Measurements from ENCODE around the gene FAM83G.
"Not testable (repeated sequence)": the region's sequence is repeated elsewhere in the genome, so short reads cannot be mapped to it uniquely, and the experiment has no call there.

The FAM83G gene

GRCh38 chr17:18951941-18952842 is 52.4 kb downstream of the FAM83G start, which contains the start of gene SLC5A10:
Gene SLC5A10, plus strand, starts transcription at chr17:18952165. Its CDS starts 41 bp downstream, at chr17:18952206.
- no peak for DNase-seq (ENCODE audit: low read depth in 2 of 2)

GRCh38 chr17:18950944-18951905 is 53.3 kb downstream of the FAM83G start:
- no peak for DNase-seq (ENCODE audit: low read depth in 2 of 2)

- no peak for DNase-seq (ENCODE audit: low read depth in 2 of 2)
These were observed 54.2 kb downstream of the FAM83G start for GRCh38 chr17:18950346-18950745.

- no peak for DNase-seq (ENCODE audit: low read depth in 2 of 2)
These were observed 55.0 kb downstream of the FAM83G start for GRCh38 chr17:18949566-18949965.

DNA sequence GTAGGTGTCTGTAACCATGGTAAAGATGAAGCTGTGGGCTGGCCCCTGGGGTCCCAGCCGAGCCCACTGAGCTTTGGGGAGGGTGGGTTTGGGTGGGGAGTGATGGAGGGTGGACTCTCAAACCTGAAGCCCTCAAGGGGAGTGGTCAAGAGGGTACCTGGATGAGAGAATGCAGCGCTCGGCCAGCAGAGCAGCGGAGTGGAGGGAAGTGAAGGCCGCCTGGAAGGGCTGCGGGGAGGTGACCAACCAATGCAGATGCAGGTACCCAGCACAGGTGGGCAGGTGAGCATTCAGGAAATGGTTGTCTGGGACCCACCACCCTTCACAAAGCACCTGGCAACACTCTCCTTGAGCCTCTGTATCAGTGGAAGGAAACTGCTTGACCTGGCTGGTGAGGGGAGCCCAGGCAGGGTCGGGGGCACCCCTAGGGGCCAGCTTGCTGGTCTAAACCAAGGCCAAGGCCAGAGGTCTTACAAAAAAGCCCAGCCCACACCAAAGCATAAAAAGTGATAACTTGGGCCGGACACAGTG is 56.0 kb downstream of the FAM83G start:
- DNase-seq (ENCODE audit: low read depth in 2 of 2) = no peak

- DNase-seq (ENCODE audit: low read depth in 2 of 2) = no peak
These were observed 56.7 kb downstream of the FAM83G start for GRCh38 chr17:18947866-18948265.

GRCh38 chr17:18946536-18946935 is 58.0 kb downstream of the FAM83G start:
- DNase-seq (ENCODE audit: low read depth in 2 of 2) = no peak

DNA sequence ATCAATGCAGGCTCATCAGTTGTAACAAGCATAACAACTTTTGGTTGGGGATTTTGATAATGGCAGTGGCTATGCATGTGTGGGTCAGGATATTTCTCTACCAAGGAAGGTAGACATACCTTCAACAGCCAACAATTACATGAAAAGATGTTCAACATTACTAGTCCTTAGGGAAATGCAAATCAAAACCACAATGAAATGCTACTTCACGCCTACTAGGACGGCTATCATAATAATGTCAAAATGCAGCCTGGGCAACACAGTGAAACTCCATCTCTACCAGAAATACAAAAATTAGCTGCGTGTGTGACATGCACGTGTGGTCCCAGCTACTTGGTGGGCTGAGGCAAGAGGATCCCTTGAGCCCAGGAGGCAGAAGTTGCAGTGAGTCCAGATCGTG is 59.9 kb downstream of the FAM83G start:
- DNase-seq (ENCODE audit: low read depth in 2 of 2) = no peak

GRCh38 chr17:18938692-18939023 is 65.9 kb downstream of the FAM83G start:
- no peak for DNase-seq (ENCODE audit: low read depth in 2 of 2)

- DNase-seq (ENCODE audit: low read depth in 2 of 2) = no peak
These were observed 66.4 kb downstream of the FAM83G start for GRCh38 chr17:18937981-18938691.

DNA sequence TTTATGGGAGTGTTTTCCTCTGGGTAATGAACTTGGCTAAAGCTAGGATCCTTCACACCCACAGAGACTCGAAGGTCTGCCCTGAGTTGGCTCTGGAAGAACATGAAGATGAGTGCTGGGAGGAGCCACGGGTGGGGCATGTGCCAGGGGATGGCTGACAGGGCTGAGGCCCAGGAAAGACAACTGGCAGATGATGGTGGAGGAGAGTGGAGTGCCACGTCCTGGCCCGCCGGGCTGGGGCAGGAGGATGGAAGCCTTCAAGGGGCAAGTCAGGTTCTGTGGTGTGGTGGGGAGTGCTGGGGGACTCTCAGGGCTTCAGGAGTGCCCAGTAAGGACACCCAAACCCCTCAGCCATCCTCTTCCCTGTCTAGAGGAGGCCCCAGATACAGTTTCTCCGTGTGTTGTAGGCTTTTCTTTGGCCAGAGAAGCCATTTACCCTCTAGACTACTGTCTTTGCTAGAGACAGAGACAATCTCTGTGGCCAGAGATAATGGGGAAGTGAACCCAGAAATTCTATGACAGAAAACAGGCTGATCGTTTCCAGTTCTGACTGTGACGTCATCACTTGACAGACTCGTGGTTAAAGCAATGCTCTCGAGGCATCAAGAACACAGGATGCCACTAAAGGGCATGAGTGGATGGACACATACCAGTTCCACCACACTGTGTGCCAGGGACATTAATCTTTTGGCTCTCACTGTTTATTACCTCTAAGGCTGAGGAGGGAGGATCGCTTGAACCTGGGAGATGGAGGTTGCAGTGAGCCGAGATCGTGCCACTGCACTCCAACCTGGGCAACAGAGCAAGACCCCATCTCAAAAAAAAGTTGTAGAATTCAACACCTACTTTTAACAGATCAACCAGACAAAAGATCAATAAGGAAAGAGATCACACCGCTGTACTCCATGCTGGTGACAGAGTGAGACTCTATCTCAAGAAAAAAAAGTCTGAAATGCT is 71.2 kb downstream of the FAM83G start:
- DNase-seq (ENCODE audit: low read depth in 2 of 2) = no peak

GRCh38 chr17:18932360-18933055 is 72.1 kb downstream of the FAM83G start:
- DNase-seq (ENCODE audit: low read depth in 2 of 2) = no peak

- no peak for DNase-seq (ENCODE audit: low read depth in 2 of 2)
These were observed 75.9 kb downstream of the FAM83G start for GRCh38 chr17:18928628-18929125.

- no peak for DNase-seq (ENCODE audit: low read depth in 2 of 2)
These were observed 79.4 kb downstream of the FAM83G start for GRCh38 chr17:18925187-18925586.

DNA sequence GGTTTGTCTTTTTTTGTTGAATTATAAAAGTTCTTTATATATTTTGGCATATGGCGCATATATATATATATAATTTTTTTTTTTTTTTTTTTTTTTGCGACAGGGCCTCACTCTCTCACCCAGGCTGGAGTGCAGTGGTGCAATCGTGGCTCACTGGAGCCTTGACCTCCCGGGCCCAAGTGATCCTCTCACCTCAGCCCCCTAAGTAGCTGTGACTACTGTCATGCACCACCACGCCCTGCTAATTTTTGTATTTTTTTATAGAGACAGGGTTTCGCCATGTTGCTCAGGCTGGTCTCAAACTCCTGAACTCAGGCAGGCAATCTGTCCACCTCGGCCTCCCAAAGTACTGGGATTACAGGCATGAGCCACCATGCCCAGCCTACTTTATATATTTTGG is 82.0 kb downstream of the FAM83G start:
- DNase-seq (ENCODE audit: low read depth in 2 of 2) = not testable (repeated sequence)

- DNase-seq (ENCODE audit: low read depth in 2 of 2) = peak; percentile 18 to 23
These were observed 82.6 kb downstream of the FAM83G start for GRCh38 chr17:18921912-18922451.

DNA sequence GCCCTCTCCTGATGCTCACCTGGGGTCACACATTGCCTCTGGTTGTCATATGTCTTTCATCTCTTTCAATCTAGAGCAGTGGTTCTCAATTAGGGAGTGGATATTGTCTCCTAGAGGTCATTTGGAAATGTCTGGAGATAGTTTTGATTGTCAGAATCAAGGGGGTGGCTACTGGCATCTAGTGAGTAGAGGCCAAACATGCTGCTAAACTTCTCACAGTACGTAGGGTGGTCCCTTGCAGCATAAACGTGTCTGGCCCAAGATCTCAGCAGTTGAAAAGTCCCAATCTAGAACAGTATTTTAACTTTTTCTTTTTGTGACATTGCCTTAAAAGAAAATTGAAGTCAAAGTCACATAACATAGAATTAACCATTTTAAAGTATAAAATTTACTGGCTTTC is 83.1 kb downstream of the FAM83G start:
- no peak for DNase-seq (ENCODE audit: low read depth in 2 of 2)

DNA sequence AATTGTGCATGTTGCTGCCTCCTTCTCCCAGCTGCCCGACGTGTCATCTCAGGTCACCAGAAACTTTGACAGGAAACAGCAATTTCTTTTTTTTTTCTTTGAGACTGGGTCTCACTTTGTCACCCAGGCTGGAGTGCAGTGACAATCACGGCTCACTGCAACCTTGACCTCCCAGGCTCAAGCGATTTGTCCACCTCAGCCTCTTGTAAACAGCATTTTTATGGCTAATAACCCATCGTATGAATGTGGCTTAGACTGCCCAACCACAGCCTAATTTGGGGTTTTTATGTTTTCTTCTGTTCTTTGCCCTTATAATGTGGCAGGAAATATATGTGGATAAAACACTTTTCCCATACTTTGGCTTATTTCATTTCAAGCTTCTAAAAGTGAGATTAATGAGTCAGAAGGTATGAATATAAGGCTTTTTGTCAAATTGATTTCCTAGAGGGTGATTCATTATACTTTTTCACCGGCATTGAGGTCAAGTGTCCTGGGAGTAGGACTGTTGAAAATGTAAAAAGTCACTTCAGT is 83.6 kb downstream of the FAM83G start:
- no peak for DNase-seq (ENCODE audit: low read depth in 2 of 2)

GRCh38 chr17:18919963-18920362 is 84.6 kb downstream of the FAM83G start:
- DNase-seq (ENCODE audit: low read depth in 2 of 2) = no peak
